NCI-H2171 treated with DMSO at 0.1 percent for 48 hours (cell line): ENCODE measurements around the gene CARHSP1.
"Not testable (repeated sequence)": the region's sequence is repeated elsewhere in the genome, so short reads cannot be mapped to it uniquely, and the experiment has no call there.

Source experiments
- DNase-seq: peaks from one replicate; lab custom pipeline; 2025; lab: John Stamatoyannopoulos, UW

CARHSP1 gene

GRCh38 chr16:8872071-8872470 lies 3.3 kb upstream of the CARHSP1 start:
- no peak for DNase-seq

DNA sequence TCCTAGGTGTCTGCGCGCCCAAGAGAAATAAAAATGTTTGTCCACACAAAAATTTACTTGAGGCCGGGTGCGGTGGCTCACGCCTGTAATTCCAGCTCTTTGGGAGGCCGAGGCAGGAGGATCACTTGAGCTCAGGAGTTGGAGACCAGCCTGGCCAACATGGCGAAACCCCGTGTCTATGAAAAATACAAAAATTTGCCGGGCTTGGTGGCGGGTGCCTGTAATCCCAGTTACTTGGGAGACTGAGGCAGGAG lies 1.1 kb upstream of the CARHSP1 start:
- DNase-seq, result not testable (repeated sequence)

DNA sequence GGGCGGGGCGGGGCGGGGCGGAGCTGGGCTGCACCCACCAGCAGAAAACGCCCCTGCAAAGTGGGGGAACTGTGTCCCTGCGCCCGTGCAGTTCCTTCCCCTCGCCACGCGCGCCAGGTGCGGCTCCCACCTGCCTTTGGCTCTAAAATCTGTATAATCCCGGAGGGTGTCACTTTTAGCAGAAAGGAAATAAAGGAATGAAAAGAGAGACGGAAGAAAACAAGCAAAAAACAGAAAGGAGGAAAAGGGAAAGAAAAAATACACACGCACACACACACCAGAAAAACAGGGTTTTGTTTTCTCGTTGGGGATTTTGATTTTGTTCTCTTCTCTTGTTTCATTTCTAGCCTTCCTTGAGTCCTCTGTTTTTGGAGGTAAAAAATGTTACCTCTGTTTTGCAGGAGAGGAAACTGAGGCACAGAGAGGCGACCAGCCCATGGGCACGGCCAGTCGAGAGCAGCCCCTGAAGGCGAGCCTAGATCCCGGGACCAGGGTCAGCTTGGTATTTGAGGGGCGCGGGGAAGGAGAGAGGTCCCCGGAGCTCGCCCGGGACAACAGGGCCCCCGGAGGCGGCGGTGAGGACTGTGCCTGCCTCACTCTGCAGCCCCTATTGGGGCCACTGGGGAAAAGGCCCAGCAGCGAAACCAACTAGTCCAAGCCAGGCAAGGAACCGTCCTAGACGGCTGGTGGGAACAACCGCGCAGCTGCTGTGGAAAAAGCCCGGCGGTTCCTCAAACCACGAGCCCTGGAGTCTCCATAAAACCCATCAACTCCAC lies 594 bp upstream of the CARHSP1 start:
- DNase-seq, result peak; percentile 94

DNA sequence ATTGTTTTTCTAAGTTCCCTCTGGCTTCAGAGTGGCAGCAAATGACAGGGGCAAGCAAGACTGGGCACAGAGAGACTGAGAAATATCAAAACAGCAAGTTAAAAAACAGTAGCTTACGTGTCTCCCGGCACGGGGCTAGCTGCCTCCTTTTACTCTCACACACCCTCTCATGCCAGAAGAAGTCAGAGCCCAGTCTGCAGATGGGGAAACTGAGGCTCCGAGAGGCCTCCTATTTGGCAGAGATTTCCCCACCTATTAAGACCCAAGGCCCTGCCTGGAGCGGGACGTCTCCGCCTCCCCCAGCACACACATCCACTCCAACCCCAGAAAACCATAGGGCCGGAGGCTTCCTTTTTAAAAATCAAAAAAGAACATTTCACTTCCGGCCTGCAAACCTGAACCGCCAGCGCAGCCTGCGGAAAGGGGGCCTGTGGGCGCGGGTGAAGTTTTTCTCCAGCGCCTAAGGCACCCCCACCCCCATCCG lies 832 bp downstream of the CARHSP1 start:
- no peak for DNase-seq

DNA sequence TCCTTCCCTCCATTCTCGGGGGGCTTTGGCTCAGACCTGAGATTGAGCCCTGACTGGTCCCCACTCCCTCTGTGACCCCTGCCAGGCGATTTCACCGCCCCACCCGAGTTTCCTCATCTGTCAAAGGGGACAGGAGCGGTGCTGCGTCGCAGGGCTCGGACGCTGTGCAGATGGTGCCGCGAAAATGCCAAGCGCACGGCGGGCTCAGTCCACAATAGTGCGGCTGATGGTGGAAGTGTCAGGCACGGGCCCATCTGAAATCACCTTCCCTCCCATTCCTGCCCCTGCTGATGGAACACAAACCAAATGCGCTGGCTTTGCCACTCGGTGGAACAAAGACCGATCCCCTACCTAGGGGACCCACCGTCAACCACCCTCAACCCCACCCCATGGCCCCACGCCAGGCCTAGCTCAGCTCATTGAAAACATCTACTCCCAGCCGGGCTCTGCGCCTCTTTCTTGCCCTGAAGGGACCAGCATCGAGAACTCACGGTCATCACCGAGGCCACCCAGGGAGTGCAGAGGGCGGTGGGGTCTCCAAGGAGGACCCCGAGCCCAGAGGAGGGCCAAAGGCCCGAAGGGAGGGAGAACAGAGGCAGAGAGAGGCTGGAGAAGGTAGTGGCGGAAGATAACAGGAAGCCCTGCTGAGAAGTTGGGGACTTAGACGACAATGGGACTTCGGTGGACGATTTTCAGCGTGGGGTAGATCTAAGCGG lies 1.4 kb downstream of the CARHSP1 start:
- DNase-seq, result peak; percentile 32

DNA sequence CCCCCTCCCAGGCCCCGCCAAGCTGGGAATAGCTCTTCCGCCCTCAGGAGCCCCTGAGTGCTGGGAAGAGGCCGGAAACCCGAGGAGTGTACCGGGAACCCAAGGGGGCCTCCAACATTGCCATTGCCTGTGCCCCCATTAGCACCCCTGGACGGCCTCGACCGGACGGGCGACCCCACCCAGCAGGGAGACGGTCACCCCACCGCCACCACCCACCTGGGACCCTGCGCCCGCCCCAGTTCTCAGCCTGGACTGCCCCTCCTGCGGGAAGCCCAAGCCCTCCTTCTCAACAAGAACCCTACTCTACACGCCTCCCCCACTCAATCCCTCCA lies 2.0 kb downstream of the CARHSP1 start:
- no peak for DNase-seq

- no peak for DNase-seq
Observed at GRCh38 chr16:8866118-8866883, 2.5 kb downstream of the CARHSP1 start.

GRCh38 chr16:8865145-8865882 lies 3.5 kb downstream of the CARHSP1 start:
- no peak for DNase-seq

GRCh38 chr16:8864480-8865110 lies 4.2 kb downstream of the CARHSP1 start:
- no peak for DNase-seq

DNA sequence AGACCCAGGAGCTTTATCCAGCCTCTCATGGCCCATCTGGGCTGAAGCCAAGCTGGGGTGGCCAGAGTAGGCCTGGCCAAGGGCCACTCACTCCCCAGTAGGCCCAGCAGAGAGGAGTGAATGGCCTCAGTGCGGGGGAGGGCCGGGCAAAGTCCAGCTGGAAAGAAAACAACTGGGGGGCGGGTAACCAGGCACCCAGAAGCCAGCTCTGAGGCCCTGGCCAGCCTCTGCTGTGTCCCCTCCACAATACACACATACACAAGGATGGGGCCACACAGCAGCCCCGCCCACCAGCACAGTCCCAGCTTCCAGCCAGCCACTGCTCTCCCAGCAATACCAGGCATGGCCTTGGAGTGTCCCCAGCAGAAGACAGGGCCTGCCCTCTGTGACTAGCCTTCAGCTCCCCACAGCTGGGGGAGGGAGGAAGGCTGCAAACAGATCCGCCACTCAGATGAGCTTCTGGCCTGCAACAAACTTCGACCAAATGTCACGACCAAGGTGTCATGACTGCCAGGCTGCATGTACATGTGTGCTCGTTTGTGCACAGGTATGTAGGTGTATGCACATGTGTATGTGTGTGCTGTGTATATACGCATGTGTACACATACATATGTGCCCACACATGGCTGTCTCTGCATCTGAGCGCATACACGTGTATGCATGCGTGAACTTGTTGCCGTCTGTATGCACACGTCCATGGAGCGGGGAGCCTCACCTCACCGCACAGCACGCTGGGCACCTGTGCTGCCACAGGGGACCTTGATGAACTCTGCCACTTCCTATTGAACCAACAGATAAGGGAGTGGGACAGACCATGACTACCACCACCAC lies 5.0 kb downstream of the CARHSP1 start:
- no peak for DNase-seq

DNA sequence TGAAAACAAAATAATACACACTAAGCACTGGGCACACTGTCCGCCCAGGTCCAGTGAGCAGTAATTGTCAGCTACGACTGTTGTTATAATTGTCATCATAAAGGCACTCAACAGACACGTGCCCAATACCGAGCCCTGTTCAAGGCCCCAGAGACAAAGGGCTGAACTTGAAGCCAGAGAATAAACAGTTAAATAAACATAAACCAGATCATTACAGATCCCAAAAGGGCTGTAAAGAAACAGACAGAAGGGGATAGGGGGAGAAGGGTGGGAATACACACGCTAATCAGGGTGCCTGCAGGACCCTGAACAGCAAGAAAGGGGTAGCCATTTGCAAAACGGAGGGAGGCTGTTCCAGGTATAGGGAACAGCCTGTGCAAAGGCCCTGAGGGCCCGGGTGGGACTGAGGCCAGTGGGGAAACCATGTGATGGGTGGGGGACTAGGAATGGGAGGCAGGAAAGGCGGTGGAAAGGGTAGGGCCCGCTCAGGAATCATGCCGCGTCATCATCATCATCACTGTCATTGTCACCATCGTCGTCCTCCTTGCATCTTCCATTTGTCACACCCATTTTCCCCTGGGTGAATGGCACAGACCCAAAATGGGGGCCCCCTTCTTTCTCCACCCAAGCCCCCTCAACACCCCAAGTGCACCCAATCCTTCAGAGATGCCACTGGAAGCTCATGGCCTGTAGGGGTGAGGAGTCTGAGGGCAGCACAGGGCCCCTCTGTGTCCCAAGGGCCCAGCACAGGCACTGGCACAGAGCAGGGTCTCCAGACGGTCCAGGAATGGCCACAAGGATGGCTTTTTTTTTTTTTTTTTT lies 6.3 kb downstream of the CARHSP1 start:
- DNase-seq, result no peak

- peak; percentile 51 for DNase-seq
Observed at GRCh38 chr16:8861563-8862308, 7.1 kb downstream of the CARHSP1 start.

DNA sequence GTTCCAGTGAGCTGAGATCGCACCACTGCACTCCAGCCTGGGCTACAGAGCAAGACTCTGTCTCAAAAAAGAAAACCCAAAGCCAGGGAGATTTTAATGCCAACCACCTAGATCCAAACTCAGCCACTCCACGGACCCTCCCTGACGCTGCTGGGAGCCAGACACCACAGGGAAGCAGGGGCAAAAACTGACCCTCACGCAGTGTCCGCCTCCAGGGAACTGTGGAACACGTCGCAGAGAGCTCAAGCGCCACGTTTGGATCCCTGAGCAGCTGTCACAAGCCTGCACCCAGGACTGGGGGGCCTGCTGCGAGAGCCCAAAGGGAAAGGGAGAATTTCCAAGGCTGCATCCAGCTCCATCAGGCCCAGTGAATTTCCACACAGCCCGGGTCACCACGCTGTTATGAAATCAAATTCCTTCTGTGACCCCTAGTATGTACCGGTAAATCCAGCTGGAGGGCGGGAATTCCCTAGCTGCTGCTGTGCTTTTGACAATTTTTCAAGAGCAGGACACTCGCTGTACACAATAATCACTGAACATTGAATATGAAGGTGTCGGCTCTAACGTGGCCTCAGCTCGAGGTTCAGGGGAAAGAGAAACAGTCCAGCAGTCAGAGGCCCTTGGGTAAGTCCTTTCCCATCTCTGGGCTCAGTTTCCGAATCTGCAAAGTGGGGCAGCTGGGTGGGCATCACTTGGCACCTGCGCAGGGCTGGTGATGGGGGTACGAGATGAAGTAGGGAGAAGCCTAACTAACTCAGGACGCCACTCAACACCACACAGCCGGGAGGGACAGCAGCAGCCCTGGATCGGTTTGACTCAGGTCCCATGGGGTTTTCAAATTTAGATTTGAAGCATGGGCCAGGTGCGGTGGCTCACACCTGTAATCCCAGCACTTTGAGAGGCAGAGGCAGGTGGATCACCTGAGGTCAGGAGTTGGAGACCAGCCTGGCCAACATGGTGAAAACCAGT lies 8.6 kb downstream of the CARHSP1 start:
- no peak for DNase-seq

- no peak for DNase-seq
Observed at GRCh38 chr16:8858994-8859912, 9.6 kb downstream of the CARHSP1 start.

DNA sequence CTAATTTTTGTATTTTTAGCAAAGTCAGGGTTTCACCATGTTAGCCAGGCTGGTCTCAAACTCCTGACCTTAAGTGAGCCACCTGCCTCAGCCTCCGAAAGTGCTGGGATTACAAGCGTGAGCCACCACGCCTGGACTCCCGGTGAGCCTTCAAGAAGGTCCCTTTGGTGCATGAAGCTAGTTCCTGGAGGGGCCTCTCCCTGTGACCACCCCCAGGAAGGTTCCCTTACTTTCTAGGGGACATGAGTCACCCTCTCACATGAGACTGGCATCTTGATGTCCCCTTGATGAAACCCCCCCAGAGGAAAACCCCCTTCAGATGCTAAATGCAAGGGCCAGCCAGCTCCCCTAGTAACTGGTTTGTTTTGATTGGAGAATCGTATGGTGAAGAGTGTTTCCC lies 12.8 kb downstream of the CARHSP1 start:
- no peak for DNase-seq

DNA sequence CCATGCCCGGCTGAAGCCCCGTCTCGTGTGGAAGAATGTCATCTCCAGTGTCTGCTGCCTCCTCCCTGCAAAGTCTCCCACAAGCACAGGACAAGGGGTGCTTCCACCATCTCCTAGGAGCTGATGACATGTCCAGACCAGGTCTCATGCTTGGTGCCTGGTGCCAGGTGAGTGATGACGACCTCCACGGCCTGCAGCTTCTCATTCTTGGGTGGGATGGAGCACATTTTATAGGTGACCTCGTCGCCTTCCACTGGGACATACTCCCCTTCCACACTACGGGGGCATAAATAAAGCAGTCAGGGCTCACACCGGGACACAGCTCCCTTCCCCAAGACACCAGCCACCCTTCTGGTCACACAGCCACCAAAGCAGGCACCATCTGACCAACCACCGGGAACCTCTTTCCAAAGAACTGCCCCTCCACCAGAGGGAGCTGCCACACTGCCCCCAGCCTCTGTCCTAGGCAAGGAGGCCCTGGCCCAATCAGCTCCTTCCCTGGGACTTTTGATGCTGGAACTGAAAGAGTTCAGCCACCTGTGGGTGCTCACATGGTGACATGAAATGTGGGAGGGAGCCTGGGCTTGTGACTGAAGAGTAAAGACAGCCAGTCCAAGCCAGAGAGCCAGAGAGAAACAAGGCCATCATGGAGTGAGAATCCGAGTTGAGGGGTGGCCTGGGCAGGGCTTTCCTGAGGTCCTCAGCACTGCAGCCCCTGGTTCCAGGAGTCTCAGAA lies 13.6 kb downstream of the CARHSP1 start:
- no peak for DNase-seq
